HG03469 (cell line): Measurements from ENCODE around the gene THSD7A.

Experiments
- ATAC-seq: cut with Tn5 transposase; IDR thresholded peaks from one replicate; pipeline ENCODE4 v1.9.1; 2021; ENCODE audit warnings: mild to moderate bottlenecking, moderate library complexity, moderate number of reproducible peaks; ENCODE audit not compliant: unreplicated experiment

THSD7A gene

GRCh38 chr7:11345621-11346020 lies 486.4 kb downstream of the THSD7A start:
- no peak for ATAC-seq

- ATAC-seq: no peak
Observed at GRCh38 chr7:11343818-11344413, 488.1 kb downstream of the THSD7A start.

GRCh38 chr7:11343136-11343535 lies 488.9 kb downstream of the THSD7A start:
- ATAC-seq: no peak

- no peak for ATAC-seq
Observed at GRCh38 chr7:11341285-11341944, 490.6 kb downstream of the THSD7A start.

- ATAC-seq: no peak
Observed at GRCh38 chr7:11336432-11336831, 495.6 kb downstream of the THSD7A start.

GRCh38 chr7:11335947-11336346 lies 496.1 kb downstream of the THSD7A start:
- ATAC-seq: no peak

- peak; percentile 14 for ATAC-seq
Observed at GRCh38 chr7:11332865-11333228, 499.2 kb downstream of the THSD7A start.

GRCh38 chr7:11332186-11332864 lies 499.7 kb downstream of the THSD7A start:
- peak; percentile 74 for ATAC-seq

- no peak for ATAC-seq
Observed at GRCh38 chr7:11331128-11332102, 500.6 kb downstream of the THSD7A start.

GRCh38 chr7:11330717-11331116 lies 501.3 kb downstream of the THSD7A start:
- no peak for ATAC-seq

- no peak for ATAC-seq
Observed at GRCh38 chr7:11330208-11330607, 501.8 kb downstream of the THSD7A start.

- ATAC-seq: no peak
Observed at GRCh38 chr7:11329626-11330025, 502.4 kb downstream of the THSD7A start.

GRCh38 chr7:11328309-11328708 lies 503.7 kb downstream of the THSD7A start:
- ATAC-seq: no peak

- ATAC-seq: no peak
Observed at GRCh38 chr7:11327633-11328032, 504.4 kb downstream of the THSD7A start.
